ENCODE data around the gene DHDH.

DNA sequence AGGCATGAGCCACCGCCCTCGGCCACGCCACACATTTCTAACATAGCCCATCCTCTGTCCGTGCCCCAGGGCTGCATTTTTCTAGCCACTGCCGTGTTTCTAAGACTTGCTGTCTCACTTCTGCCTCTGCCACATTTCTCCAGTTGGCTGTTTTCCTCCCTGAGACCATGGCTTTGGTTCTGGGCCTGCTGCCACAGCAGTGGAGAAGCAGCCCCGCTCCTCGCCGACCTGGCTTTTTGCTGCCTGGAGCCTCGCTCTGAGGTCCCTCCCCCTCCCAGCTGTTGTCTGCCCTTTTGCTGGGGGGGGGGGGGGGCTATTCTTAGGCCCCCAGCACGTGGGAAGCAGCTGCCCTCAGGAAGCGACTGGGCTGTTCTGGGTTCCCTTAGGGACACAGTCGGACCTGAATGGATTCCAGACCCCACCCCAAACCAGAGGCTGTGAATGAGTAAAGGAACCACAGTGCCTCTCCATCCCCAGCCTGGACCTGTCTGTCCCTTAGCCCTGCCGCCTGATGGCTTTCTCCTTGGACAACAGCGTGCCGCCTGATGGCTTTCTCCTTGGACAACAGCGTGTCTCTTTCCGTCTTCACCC is 56.3 kb downstream of the DHDH start:
- no peak for TF ChIP-seq KIAA2018 (CRISPR knock-in tag; IDR thresholded peaks at IDR 0.05; ENCODE audit: borderline replicate concordance)
- no peak for TF ChIP-seq NFE2L2 (IDR thresholded peaks at IDR 0.05; ENCODE audit: low read length)
- TF ChIP-seq KLF13 (CRISPR knock-in tag; IDR thresholded peaks at IDR 0.05): no peak
- TF ChIP-seq, protein P1, sequence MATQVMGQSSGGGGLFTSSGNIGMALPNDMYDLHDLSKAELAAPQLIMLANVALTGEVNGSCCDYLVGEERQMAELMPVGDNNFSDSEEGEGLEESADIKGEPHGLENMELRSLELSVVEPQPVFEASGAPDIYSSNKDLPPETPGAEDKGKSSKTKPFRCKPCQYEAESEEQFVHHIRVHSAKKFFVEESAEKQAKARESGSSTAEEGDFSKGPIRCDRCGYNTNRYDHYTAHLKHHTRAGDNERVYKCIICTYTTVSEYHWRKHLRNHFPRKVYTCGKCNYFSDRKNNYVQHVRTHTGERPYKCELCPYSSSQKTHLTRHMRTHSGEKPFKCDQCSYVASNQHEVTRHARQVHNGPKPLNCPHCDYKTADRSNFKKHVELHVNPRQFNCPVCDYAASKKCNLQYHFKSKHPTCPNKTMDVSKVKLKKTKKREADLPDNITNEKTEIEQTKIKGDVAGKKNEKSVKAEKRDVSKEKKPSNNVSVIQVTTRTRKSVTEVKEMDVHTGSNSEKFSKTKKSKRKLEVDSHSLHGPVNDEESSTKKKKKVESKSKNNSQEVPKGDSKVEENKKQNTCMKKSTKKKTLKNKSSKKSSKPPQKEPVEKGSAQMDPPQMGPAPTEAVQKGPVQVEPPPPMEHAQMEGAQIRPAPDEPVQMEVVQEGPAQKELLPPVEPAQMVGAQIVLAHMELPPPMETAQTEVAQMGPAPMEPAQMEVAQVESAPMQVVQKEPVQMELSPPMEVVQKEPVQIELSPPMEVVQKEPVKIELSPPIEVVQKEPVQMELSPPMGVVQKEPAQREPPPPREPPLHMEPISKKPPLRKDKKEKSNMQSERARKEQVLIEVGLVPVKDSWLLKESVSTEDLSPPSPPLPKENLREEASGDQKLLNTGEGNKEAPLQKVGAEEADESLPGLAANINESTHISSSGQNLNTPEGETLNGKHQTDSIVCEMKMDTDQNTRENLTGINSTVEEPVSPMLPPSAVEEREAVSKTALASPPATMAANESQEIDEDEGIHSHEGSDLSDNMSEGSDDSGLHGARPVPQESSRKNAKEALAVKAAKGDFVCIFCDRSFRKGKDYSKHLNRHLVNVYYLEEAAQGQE (IDR thresholded peaks at IDR 0.05; ENCODE audit: borderline replicate concordance in 1 of 2, low read depth in 1 of 2, low read length in 2 of 2): no peak
- TF ChIP-seq ZNF274 (CRISPR knock-in tag; IDR thresholded peaks at IDR 0.05): no peak
- TF ChIP-seq EP300 (IDR thresholded peaks at IDR 0.05; ENCODE audit: low read depth in 2 of 2, low read length in 2 of 2): no peak
- TF ChIP-seq EP300 (CRISPR knock-in tag; IDR thresholded peaks at IDR 0.05; ENCODE audit: borderline replicate concordance): no peak
- no peak for TF ChIP-seq POLR2AphosphoS5 (IDR thresholded peaks at IDR 0.05; ENCODE audit: low read depth, low read length)
- TF ChIP-seq ZIK1 (CRISPR knock-in tag; IDR thresholded peaks at IDR 0.05; ENCODE audit: borderline replicate concordance, low read depth): no peak
- no peak for TF ChIP-seq RFX5 (IDR thresholded peaks at IDR 0.05; ENCODE audit: low read depth, low read length)
- TF ChIP-seq, protein P2, sequence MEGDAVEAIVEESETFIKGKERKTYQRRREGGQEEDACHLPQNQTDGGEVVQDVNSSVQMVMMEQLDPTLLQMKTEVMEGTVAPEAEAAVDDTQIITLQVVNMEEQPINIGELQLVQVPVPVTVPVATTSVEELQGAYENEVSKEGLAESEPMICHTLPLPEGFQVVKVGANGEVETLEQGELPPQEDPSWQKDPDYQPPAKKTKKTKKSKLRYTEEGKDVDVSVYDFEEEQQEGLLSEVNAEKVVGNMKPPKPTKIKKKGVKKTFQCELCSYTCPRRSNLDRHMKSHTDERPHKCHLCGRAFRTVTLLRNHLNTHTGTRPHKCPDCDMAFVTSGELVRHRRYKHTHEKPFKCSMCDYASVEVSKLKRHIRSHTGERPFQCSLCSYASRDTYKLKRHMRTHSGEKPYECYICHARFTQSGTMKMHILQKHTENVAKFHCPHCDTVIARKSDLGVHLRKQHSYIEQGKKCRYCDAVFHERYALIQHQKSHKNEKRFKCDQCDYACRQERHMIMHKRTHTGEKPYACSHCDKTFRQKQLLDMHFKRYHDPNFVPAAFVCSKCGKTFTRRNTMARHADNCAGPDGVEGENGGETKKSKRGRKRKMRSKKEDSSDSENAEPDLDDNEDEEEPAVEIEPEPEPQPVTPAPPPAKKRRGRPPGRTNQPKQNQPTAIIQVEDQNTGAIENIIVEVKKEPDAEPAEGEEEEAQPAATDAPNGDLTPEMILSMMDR (CRISPR knock-in tag; IDR thresholded peaks at IDR 0.05): no peak
